ENCODE results near the gene ILF3. TPM values are rescaled to one million over a fixed set of nuclear protein-coding genes. Genes with fewer than 3 reads are reported as not detected.
A peak's percentile ranks its signal among the peaks of the same experiment; 100 is the strongest.

ILF3 gene
- total RNA-seq, 1 experiment from 2014 or later = 365 TPM

DNA sequence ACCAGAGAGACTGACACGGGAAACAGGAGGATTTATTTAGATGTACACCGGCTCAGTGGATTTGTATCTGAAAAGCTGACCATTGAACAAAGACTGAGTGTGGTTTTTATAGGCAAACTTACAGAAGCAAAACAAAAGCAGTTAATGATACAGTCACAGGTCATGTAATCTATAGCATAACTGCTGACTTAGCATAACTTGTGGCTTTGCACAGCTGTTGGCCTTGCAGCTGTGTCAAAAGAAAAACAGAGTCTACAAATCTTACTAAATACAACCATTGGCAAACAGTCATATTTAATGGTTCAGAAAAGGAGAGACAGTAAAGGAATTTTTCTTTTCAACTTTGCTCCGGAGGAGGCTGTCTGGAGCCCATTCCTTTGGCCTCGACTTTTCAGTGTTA lies 2.3 kb upstream of the ILF3 start:
- ChIA-PET CTCF (no interaction called here), POLR2A (interaction anchor here (0.6 to 0.7 kb wide), 3 partner anchors 50 to 70 kb away, joined by 5 to 7 read pairs (median 5); no protein-coding TSS in a partner anchor)
- H3K36me3 ChIP-seq (ENCODE audit: control insufficient read depth, insufficient read depth, low read length) = peaks cover 7% of the 10 kb centered on the region
- DNase-seq (ENCODE audit: low read depth, low spot score) (no peak), ATAC-seq (no peak)
- intact Hi-C loops (cut with micrococcal nuclease; ENCODE audit: unreplicated experiment) (no loop called here), in situ Hi-C loops (cut with HindIII; ENCODE audit: low pct_unique_long_range_greater_than_20kb, low sequenced_read_pairs) (no loop called here)
- no TSS peak for BruUV-seq (replicated peaks)
- H3K4me3 ChIP-seq (ENCODE audit: low read depth in 2 of 2, low read length in 2 of 2) = no peak overlapping the region
- TF ChIP-seq, protein P1, sequence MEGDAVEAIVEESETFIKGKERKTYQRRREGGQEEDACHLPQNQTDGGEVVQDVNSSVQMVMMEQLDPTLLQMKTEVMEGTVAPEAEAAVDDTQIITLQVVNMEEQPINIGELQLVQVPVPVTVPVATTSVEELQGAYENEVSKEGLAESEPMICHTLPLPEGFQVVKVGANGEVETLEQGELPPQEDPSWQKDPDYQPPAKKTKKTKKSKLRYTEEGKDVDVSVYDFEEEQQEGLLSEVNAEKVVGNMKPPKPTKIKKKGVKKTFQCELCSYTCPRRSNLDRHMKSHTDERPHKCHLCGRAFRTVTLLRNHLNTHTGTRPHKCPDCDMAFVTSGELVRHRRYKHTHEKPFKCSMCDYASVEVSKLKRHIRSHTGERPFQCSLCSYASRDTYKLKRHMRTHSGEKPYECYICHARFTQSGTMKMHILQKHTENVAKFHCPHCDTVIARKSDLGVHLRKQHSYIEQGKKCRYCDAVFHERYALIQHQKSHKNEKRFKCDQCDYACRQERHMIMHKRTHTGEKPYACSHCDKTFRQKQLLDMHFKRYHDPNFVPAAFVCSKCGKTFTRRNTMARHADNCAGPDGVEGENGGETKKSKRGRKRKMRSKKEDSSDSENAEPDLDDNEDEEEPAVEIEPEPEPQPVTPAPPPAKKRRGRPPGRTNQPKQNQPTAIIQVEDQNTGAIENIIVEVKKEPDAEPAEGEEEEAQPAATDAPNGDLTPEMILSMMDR (IDR thresholded peaks at IDR 0.05) = no peak
- TF ChIP-seq, protein P2, sequence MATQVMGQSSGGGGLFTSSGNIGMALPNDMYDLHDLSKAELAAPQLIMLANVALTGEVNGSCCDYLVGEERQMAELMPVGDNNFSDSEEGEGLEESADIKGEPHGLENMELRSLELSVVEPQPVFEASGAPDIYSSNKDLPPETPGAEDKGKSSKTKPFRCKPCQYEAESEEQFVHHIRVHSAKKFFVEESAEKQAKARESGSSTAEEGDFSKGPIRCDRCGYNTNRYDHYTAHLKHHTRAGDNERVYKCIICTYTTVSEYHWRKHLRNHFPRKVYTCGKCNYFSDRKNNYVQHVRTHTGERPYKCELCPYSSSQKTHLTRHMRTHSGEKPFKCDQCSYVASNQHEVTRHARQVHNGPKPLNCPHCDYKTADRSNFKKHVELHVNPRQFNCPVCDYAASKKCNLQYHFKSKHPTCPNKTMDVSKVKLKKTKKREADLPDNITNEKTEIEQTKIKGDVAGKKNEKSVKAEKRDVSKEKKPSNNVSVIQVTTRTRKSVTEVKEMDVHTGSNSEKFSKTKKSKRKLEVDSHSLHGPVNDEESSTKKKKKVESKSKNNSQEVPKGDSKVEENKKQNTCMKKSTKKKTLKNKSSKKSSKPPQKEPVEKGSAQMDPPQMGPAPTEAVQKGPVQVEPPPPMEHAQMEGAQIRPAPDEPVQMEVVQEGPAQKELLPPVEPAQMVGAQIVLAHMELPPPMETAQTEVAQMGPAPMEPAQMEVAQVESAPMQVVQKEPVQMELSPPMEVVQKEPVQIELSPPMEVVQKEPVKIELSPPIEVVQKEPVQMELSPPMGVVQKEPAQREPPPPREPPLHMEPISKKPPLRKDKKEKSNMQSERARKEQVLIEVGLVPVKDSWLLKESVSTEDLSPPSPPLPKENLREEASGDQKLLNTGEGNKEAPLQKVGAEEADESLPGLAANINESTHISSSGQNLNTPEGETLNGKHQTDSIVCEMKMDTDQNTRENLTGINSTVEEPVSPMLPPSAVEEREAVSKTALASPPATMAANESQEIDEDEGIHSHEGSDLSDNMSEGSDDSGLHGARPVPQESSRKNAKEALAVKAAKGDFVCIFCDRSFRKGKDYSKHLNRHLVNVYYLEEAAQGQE (IDR thresholded peaks at IDR 0.05; ENCODE audit: insufficient read depth in 1 of 2, low read depth in 2 of 2, low read length in 1 of 2) = no peak
- TF ChIP-seq POLR2AphosphoS5 (IDR thresholded peaks at IDR 0.05; ENCODE audit: low read depth, low read length) (no peak), SIN3A (IDR thresholded peaks at IDR 0.05; ENCODE audit: borderline replicate concordance, insufficient read depth, low read depth, low read length) (no peak), TCF7L2 (IDR thresholded peaks at IDR 0.05; ENCODE audit: low read depth, low read length) (no peak)
- no peaks in the 10 kb centered on the region for H3K9me3 ChIP-seq (ENCODE audit: control insufficient read depth, insufficient read depth, low read depth, low read length)
- peaks cover 1% of the 10 kb centered on the region; the same call in 1 of the 2 replicates for H3K4me1 ChIP-seq (ENCODE audit: control insufficient read depth, insufficient read depth, low read length)
- H3K27me3 ChIP-seq (ENCODE audit: control insufficient read depth, insufficient read depth, low read length) = no peaks in the 10 kb centered on the region
- no peak overlapping the region for H3K27ac ChIP-seq (ENCODE audit: low read length)

DNA sequence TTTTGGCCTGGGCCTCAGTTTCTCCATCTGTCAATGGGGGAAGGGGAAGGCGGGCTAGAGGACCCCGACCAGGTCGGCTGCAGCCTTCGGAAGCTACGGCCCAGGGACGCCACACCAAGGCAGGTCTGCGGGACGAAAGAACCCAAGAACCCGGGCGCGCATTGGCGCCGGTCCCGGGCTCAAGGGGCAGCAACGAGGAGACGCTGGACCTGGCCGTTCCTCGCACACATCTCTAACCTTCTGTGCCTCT lies 739 bp upstream of the ILF3 start:
- BruUV-seq (replicated peaks) = TSS peak; percentile 99
- intact Hi-C loops (cut with micrococcal nuclease; ENCODE audit: unreplicated experiment) (no loop called here), in situ Hi-C loops (cut with HindIII; ENCODE audit: low pct_unique_long_range_greater_than_20kb, low sequenced_read_pairs) (no loop called here)
- Histone ChIP-seq H3K27me3 (ENCODE audit: control insufficient read depth, insufficient read depth, low read length) (no peaks in the 10 kb centered on the region), H3K4me3 (ENCODE audit: low read depth in 2 of 2, low read length in 2 of 2) (peak overlapping the region; percentile 96), H3K27ac (ENCODE audit: low read length) (peak overlapping the region; percentile 97), H3K9me3 (ENCODE audit: control insufficient read depth, insufficient read depth, low read depth, low read length) (no peaks in the 10 kb centered on the region), H3K4me1 (ENCODE audit: control insufficient read depth, insufficient read depth, low read length) (peaks cover 10% of the 10 kb centered on the region; the same call in 1 of the 2 replicates), H3K36me3 (ENCODE audit: control insufficient read depth, insufficient read depth, low read length) (peaks cover 7% of the 10 kb centered on the region)
- ChIA-PET POLR2A (no interaction called here), CTCF (no interaction called here)
- no peak for TF ChIP-seq POLR2AphosphoS5 (IDR thresholded peaks at IDR 0.05; ENCODE audit: low read depth, low read length)
- TF ChIP-seq, protein P1 (IDR thresholded peaks at IDR 0.05) = no peak
- TF ChIP-seq SIN3A (IDR thresholded peaks at IDR 0.05; ENCODE audit: borderline replicate concordance, insufficient read depth, low read depth, low read length) = no peak
- no peak for TF ChIP-seq TCF7L2 (IDR thresholded peaks at IDR 0.05; ENCODE audit: low read depth, low read length)
- TF ChIP-seq, protein P2 (IDR thresholded peaks at IDR 0.05; ENCODE audit: insufficient read depth in 1 of 2, low read depth in 2 of 2, low read length in 1 of 2) = no peak
- peak; percentile 6 for ATAC-seq
- DNase-seq (ENCODE audit: low read depth, low spot score) = no peak
